ENCODE measurements around the gene PTGER1.

PTGER1 gene

GRCh38 chr19:14443632-14444216 is 31.4 kb downstream of the PTGER1 start:
- no peak for DNase-seq (ENCODE audit: insufficient read length, low spot score)
- peak; percentile 95 for FAIRE-seq

DNA sequence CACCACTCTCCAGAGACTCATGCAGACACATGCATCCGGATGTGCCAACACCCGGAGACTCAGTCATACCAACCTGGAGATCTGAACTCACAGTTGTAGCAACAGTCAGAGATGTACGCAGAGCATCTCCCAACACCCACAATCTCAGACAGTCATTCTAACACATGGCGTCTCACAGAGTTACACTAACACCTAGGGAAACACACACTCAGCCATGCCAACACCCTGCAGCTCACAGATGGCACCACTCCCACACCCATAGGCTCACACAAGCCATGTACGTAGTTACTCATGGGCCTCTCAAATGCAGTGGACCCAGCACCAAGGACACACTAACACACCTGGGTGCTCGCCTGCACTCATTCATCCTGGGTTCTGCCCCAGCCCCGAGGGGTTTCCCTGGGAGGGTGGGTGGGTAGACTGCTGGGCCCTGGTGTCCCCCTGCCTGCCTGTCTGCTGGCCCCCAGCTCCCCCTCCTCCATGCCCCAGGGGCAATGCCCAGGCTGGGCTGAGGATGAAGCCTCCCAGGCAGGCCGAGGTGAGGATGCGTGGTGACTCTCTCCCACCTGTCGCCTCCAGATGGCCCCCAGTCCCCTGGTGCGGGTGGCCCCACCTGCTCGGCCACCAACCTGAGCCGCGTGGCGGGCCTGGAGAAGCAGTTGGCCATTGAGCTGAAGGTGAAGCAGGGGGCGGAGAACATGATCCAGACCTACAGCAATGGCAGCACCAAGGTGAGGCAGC is 32.1 kb downstream of the PTGER1 start:
- no peak for DNase-seq (ENCODE audit: insufficient read length, low spot score)
- FAIRE-seq: no peak

DNA sequence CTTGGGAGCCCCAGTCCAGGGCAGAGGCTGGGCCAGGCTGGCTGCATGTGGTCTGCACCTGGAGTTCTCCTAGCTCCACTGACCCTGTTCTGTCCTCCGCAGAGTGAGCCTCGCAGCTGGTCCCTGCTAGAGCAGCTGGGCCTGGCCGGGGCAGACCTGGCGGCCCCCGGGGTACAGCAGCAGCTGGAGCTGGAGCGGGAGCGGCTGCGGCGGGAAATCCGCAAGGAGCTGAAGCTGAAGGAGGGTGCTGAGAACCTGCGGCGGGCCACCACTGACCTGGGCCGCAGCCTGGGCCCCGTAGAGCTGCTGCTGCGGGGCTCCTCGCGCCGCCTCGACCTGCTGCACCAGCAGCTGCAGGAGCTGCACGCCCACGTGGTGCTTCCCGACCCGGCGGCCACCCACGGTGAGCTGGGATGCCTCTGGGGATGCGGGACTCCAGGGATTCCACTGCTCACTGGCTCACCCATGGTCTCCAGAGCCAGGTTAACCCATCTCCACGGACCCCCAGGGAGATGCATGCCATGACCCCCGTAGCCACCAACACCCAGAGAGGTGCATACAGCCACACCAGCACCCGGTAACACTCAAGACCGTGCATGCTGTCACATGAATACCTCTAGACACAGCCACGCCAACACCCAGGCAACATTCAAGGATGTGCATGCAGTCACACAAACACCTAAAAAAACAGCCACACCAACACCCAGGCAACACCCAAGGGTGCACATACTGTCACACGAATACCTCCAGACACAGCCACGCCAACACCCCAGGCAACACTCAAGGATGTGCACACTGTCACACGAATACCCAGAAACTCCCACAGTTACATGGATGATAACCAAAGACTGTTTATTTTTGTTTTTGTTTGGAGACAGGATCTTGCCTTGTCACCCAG is 33.9 kb downstream of the PTGER1 start:
- DNase-seq (ENCODE audit: insufficient read length, low spot score) (no peak), FAIRE-seq (no peak)

DNA sequence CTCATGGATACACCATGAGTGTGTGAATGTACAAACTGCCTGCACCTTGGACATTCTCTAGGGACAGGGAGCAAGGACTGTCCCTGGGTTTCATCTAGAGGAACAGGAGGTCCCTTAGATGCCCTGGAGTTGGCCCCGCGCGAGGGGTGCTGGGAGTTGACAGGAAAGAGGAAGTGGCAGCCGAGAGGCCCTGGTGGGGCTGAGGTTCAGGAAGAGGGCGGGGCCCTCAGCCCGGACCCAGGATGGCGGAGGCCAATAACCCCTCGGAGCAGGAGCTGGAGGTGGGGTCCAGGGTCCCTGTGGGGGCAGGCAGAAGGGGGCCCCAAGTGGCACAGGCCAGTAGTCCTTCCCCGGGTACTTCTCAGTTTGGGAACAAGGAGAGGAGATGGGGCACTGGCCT is 35.1 kb downstream of the PTGER1 start:
- no peak for FAIRE-seq
- DNase-seq (ENCODE audit: insufficient read length, low spot score): no peak

DNA sequence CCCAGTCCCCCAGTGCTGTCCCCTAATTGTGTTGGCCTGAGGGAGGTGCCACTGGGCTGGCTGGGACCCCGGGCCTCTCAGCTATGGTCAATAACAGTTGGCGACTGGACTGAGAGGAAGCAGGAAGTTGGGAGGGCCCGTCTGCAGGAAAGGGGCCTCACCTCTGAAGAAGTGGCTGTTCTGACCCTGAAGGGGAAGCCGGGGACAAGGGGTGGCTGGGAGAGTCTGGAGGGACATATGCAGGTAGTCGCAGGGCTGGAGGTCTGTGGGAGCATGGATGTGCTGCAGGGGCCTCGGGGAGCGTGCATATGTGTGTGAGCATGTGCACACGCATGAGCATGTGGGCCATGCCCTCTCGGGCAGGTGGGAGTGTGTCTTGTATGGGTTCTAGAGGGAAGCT is 36.1 kb downstream of the PTGER1 start:
- FAIRE-seq (no peak), DNase-seq (ENCODE audit: insufficient read length, low spot score) (no peak)

- no peak for FAIRE-seq
- DNase-seq (ENCODE audit: insufficient read length, low spot score): no peak
These were observed 37.5 kb downstream of the PTGER1 start for GRCh38 chr19:14437578-14438140.

GRCh38 chr19:14435320-14436050 is 39.7 kb downstream of the PTGER1 start:
- FAIRE-seq: no peak

DNA sequence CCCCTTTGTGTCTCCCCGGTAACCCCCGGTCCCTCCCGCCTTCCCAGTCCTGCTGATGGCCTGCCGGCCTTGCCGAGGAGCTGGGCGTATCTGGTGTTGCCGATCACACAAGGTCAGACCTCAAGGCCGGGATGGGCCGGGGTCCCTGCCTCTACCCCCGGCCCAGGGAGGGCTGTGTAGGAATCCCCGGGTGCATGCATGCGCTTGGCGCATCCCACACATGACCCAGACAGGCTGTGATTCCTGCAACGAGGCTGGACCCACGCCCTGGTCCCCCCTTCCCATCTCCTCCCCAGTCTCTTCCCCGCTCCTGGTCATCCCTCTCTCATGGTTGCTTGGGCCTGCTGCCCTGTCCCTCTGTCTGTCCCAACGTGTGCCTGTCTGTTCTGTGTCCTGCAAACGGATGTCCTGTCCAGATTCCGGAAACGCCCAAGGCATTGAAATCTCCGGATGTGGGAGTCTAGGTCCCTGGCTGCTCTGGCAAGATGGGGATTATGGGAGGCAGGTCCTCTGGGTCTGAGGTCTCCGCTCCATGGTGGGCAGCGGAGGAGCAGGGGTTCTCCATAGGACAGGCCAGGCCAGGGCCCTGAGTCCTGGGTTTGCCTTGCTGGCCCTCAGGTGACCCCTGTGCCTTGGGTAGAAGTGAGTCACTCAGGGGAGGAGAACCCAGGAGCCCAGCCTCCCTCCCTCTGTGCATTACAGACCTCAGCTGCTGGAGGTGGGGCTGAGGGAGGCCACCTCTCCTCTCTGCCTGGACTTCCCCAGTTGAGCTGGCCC is 40.4 kb downstream of the PTGER1 start:
- FAIRE-seq (no peak), DNase-seq (ENCODE audit: insufficient read length, low spot score) (peak; percentile 77)

More at GRCh38 chr19:14435320-14436050, 39.7 kb downstream of the PTGER1 start:
- DNase-seq (ENCODE audit: insufficient read length, low spot score): no peak

GRCh38 chr19:14433554-14434501 is 41.3 kb downstream of the PTGER1 start:
- DNase-seq (ENCODE audit: insufficient read length, low spot score) (no peak), FAIRE-seq (no peak)

- FAIRE-seq (no peak), DNase-seq (ENCODE audit: insufficient read length, low spot score) (peak; percentile 82)
These were observed 42.2 kb downstream of the PTGER1 start, which contains the start of gene PKN1 for GRCh38 chr19:14432791-14433553. Gene PKN1, plus strand, starts transcription at chr19:14433306. Its CDS starts 216 bp downstream, at chr19:14433522.

DNA sequence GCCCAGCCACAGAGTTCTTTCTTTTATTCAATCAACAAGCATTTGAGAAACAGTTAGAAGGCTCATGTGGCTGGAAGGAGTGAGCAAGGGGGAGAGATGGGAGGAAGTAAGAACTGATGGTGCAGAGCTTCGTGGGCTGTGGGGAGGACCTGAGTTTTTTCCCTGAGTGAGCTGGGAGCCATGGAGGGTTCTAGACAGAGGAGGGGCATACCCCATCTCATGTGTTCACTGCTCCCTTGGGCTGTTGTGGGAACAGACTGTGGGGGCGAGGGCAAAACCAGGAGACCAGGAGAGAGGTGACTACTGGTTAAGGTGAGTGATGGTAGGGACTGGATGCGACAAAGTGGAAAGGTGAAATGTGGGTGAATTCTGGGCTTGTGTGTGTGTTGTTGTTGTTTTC is 44.4 kb downstream of the PTGER1 start:
- DNase-seq (ENCODE audit: insufficient read length, low spot score) (no peak), FAIRE-seq (no peak)

DNA sequence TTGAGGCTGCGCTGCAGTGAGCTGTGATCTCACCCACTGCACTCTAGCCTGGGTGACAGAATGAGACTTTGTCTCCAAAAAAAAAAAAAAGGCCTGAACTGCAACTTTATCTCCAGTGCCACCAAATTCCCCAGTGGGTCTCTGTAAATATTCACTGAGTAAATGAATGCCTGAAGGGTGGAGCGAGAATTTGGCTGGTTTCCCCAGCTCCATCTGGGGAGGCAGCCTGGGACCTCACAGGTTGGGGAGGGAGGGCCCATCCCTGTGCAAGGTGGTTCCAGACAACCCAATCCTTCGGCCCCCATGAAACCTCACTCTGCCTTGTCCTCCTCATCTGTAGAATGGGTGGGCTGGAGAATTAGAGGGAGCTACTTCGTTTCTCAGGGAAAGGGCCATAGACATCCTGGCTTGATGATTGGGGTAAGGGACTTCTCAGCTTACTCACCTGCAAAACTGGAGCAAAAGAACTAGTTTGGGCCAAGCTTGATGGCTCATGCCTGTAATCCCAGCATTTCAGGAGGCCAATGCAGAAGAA is 46.2 kb downstream of the PTGER1 start:
- no peak for FAIRE-seq
- no peak for DNase-seq (ENCODE audit: insufficient read length, low spot score)

DNA sequence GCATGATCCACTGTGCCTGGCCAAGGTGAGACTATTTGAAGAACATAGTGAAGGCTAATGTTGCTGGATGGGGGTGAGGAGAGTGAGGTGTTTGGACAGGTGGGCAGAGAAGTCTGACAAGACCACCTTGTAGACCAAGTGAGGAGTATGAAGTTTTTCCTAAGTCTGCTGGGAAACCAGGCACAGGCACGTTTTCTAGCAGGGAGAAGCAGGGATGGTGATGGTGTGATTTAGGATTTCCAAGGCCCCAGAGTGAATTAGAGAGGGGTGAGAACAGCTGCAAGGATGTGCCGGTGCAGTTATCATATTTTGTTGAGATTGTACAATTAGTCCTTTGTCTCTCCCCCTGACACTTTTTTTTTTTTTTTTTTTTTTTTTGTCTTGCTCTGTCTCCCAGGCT is 47.7 kb downstream of the PTGER1 start:
- FAIRE-seq (no peak), DNase-seq (ENCODE audit: insufficient read length, low spot score) (no peak)

DNA sequence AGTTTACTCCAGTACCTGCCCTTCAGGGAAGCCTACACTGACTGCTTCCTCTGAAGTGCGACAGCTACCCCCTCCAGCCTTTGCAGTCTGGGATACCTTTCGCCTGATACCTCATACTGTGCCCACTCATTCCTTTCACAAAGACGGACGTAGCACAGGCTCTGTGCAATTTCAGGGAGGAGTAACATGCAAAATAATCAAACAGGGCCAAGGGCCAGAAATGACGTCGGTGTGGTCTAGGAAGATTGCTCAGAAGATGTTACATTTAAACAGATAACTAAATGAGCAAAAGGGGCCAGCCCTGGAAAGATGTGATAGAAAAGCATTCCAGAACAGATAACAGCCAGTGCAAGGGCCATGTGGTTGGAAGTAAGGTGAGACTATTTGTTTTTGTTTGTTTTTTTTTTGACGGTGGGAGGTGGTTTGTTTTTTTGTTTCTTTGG is 49.4 kb downstream of the PTGER1 start:
- FAIRE-seq: no peak
- no peak for DNase-seq (ENCODE audit: insufficient read length, low spot score)
